ENCODE measurements around the gene CHST7. TPM values are rescaled to one million over a fixed set of nuclear protein-coding genes. Genes with fewer than 3 reads are reported as not detected.

The CHST7 gene
- total RNA-seq, 1 donor, result 6.5 TPM

GRCh38 chrX:46577221-46578005, 3.8 kb downstream of the CHST7 start:
- Histone ChIP-seq H3K4me2 (ENCODE audit: insufficient read depth, low read length) (peak overlapping the region; percentile 57), H3K4me1 (ENCODE audit: insufficient read depth, low read length) (peaks cover 24% of the 10 kb centered on the region), H2AFZ (ENCODE audit: low read length) (no peak overlapping the region), H3K79me2 (ENCODE audit: insufficient read depth, low read length) (peaks cover 24% of the 10 kb centered on the region), H3K27me3 (ENCODE audit: insufficient read depth, low read length) (no peaks in the 10 kb centered on the region), H3K36me3 (ENCODE audit: insufficient read depth, low read length) (no peaks in the 10 kb centered on the region), H3K27ac (ENCODE audit: low read depth, low read length) (peak overlapping the region; percentile 84), H4K20me1 (ENCODE audit: insufficient read depth, low read length) (no peaks in the 10 kb centered on the region), H3K4me3 (ENCODE audit: insufficient read depth, low read length) (no peak overlapping the region), H3K9me3 (ENCODE audit: low read depth, low read length) (no peaks in the 10 kb centered on the region)
- TF ChIP-seq CTCF (IDR thresholded peaks at IDR 0.05; ENCODE audit: extremely low read depth, low read depth, low read length), result no peak
- peak; percentile 85 for DNase-seq (ENCODE audit: insufficient read length, low spot score, missing footprints)

DNA sequence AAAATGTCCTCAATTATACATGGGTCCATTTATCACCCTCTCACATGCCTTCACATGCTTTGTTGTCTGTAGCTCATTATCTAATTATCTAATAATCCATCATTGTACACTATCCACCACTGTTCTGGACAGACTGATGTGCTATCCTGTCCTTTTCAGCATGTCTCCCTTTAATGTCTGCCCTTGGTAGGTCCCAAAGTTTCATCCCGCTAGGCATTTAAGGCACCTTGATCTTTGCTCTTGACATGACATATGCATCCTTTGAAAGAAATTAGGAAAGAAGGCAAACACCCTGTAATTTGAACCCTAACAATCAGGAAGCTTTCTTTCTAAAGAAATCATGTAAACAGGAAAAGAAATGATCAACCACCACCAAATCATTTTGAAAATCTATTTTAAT, 5.7 kb downstream of the CHST7 start:
- H4K20me1 ChIP-seq (ENCODE audit: insufficient read depth, low read length), result no peaks in the 10 kb centered on the region
- H3K4me2 ChIP-seq (ENCODE audit: insufficient read depth, low read length), result no peak overlapping the region
- H3K36me3 ChIP-seq (ENCODE audit: insufficient read depth, low read length), result no peaks in the 10 kb centered on the region
- H3K9me3 ChIP-seq (ENCODE audit: low read depth, low read length), result no peaks in the 10 kb centered on the region
- no peak overlapping the region for H3K27ac ChIP-seq (ENCODE audit: low read depth, low read length)
- no peak for DNase-seq (ENCODE audit: insufficient read length, low spot score, missing footprints)
- H3K4me3 ChIP-seq (ENCODE audit: insufficient read depth, low read length), result no peak overlapping the region
- H3K79me2 ChIP-seq (ENCODE audit: insufficient read depth, low read length), result peaks cover 26% of the 10 kb centered on the region
- no peak overlapping the region for H2AFZ ChIP-seq (ENCODE audit: low read length)
- TF ChIP-seq CTCF (IDR thresholded peaks at IDR 0.05; ENCODE audit: extremely low read depth, low read depth, low read length), result no peak
- peaks cover 36% of the 10 kb centered on the region for H3K4me1 ChIP-seq (ENCODE audit: insufficient read depth, low read length)
- H3K27me3 ChIP-seq (ENCODE audit: insufficient read depth, low read length), result no peaks in the 10 kb centered on the region

- H3K9me3 ChIP-seq (ENCODE audit: low read depth, low read length), result no peaks in the 10 kb centered on the region
- no peaks in the 10 kb centered on the region for H4K20me1 ChIP-seq (ENCODE audit: insufficient read depth, low read length)
- DNase-seq (ENCODE audit: insufficient read length, low spot score, missing footprints), result no peak
- peaks cover 27% of the 10 kb centered on the region for H3K79me2 ChIP-seq (ENCODE audit: insufficient read depth, low read length)
- H3K4me2 ChIP-seq (ENCODE audit: insufficient read depth, low read length), result no peak overlapping the region
- no peaks in the 10 kb centered on the region for H3K36me3 ChIP-seq (ENCODE audit: insufficient read depth, low read length)
- peaks cover 40% of the 10 kb centered on the region for H3K4me1 ChIP-seq (ENCODE audit: insufficient read depth, low read length)
- no peak overlapping the region for H2AFZ ChIP-seq (ENCODE audit: low read length)
- no peak overlapping the region for H3K4me3 ChIP-seq (ENCODE audit: insufficient read depth, low read length)
- H3K27ac ChIP-seq (ENCODE audit: low read depth, low read length), result no peak overlapping the region
- TF ChIP-seq CTCF (IDR thresholded peaks at IDR 0.05; ENCODE audit: extremely low read depth, low read depth, low read length), result no peak
- H3K27me3 ChIP-seq (ENCODE audit: insufficient read depth, low read length), result no peaks in the 10 kb centered on the region
Measured at GRCh38 chrX:46580613-46581012, 7.0 kb downstream of the CHST7 start.

GRCh38 chrX:46582325-46582724, 8.8 kb downstream of the CHST7 start:
- no peaks in the 10 kb centered on the region for H3K36me3 ChIP-seq (ENCODE audit: insufficient read depth, low read length)
- H3K27me3 ChIP-seq (ENCODE audit: insufficient read depth, low read length), result no peaks in the 10 kb centered on the region
- peaks cover 33% of the 10 kb centered on the region for H3K4me1 ChIP-seq (ENCODE audit: insufficient read depth, low read length)
- peak overlapping the region; percentile 60 for H3K4me2 ChIP-seq (ENCODE audit: insufficient read depth, low read length)
- no peaks in the 10 kb centered on the region for H4K20me1 ChIP-seq (ENCODE audit: insufficient read depth, low read length)
- DNase-seq (ENCODE audit: insufficient read length, low spot score, missing footprints), result no peak
- H3K4me3 ChIP-seq (ENCODE audit: insufficient read depth, low read length), result no peak overlapping the region
- no peak for TF ChIP-seq CTCF (IDR thresholded peaks at IDR 0.05; ENCODE audit: extremely low read depth, low read depth, low read length)
- peaks cover 34% of the 10 kb centered on the region for H3K79me2 ChIP-seq (ENCODE audit: insufficient read depth, low read length)
- H3K9me3 ChIP-seq (ENCODE audit: low read depth, low read length), result no peaks in the 10 kb centered on the region
- no peak overlapping the region for H2AFZ ChIP-seq (ENCODE audit: low read length)
- H3K27ac ChIP-seq (ENCODE audit: low read depth, low read length), result peak overlapping the region; percentile 93
